HG03159 (cell line): ENCODE measurements around the gene PITHD1.
A peak's percentile ranks its signal among the peaks of the same experiment; 100 is the strongest.
"Not testable (repeated sequence)": the region's sequence is repeated elsewhere in the genome, so short reads cannot be mapped to it uniquely, and the experiment has no call there.

Experiments used
- ATAC-seq: cut with Tn5 transposase; IDR thresholded peaks from one replicate; pipeline ENCODE4 v1.9.1; 2021; ENCODE audit warnings: mild to moderate bottlenecking, moderate library complexity; ENCODE audit not compliant: unreplicated experiment

PITHD1 gene

DNA sequence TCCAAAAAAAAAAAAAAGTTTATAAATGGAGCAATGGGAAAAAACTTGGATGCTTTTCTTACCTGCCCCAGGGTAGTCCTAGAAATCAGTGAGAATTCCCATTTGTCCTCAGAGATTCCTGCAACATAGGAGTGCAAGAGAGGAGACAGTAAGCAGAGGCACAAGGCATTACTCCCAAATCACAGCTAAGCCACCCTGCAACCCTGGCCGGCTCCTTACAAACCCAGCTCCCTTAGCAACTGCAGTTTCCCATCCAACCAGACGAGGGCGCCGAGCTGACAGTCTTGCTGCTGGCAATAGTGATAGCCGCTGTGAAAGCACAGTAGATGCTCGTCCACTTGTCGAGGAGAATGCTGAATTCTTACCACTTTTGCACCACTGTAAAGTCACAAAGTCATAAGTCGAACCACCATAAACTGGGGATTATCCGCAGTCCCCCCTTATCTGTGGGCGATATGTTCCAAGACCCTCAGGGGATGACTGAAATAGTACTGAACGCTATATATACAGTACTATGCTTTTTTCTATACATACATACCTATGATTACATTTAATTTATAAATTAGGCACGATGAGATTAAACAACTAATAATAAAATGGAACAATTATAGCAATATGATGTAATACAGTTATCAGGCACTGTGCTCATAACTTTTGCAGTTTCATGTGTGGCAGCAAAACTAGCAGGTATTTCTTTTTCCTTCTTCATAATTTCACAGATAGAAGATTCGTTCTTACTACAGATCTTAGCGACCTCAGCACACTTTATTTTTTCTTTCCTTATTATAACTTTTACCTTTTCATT is 6.0 kb upstream of the PITHD1 start:
- ATAC-seq, result peak; percentile 62

- ATAC-seq, result no peak
Measured at GRCh38 chr1:23772854-23773242, 5.4 kb upstream of the PITHD1 start.

DNA sequence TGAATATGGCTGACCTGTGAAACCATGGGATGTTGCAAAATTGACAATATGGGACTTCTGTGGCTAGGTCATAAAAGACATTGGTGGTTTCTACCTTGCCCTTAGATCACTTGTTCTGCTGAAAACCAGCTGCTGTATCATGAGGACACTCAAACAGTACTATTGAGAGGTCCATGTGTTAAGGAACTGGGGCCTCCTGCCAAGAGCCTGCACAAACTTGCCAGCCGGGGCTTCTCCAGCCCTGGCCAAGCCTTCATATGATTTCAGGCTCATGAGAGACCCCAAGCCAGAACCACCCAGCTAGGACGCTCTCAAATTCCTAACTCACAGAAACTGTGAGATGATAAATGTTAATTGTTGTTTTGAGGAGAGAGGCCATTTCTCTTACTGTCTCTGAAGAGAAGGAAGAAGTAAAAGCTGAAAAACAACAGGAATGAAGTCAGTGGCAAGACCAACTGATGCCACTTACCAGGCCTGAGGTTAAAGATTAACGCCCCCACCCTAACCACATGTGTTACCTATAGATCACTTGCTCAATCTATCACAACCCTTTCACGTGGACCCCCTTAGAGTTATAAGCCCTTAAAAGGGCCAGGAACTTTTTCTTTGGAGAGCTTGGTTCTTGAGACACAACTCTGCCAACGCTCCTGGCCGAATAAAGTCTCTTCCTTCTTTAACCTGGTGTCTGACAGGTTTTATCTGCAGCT is 3.9 kb upstream of the PITHD1 start:
- ATAC-seq, result no peak

DNA sequence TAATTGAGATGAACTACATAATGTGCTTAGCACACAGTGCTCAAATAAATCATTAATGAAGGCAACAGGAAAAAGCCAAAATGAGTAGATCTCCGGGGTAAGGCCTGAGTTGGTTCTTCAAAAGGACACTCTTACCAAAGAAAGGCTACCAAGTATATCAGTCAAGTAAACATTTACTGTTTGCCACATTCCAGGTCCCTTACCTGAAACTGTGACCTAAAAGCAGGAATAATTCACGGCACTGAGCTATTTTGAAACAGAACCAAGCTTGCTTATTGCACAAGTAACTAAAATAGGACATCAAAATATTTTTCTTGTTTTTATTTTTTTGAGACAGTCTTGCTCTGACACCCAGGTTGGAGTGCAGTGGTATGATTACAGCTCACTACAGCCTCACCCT is 2.0 kb upstream of the PITHD1 start:
- ATAC-seq, result no peak

DNA sequence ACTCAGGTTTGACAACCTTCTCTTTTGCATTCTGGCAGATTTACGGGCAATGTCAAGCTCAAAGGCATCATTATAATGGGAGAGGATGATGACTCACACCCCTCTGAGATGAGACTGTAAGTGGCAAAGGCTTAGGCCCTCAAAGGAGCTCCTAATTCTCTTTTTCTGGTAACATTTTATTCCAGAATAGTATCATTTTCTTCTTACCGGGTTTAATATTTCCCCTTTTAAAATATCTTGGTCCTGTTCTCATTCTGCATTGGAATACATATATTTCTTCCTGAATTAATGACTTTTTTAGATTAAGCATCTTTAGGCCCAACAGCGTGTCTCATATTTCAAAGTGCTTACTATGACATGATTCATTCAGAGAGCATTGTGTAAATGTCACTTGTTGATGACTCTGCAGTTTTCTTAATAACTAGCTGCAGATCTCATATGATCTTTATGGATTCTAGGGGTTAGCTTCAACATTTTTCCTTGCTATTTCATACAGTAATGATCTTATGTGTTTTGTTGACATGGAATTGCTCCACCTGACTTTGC is 1.7 kb downstream of the PITHD1 start:
- ATAC-seq, result no peak

GRCh38 chr1:23783141-23783540 is 4.9 kb downstream of the PITHD1 start:
- not testable (repeated sequence) for ATAC-seq

- ATAC-seq, result no peak
Measured at GRCh38 chr1:23784846-23785245, 6.6 kb downstream of the PITHD1 start.

DNA sequence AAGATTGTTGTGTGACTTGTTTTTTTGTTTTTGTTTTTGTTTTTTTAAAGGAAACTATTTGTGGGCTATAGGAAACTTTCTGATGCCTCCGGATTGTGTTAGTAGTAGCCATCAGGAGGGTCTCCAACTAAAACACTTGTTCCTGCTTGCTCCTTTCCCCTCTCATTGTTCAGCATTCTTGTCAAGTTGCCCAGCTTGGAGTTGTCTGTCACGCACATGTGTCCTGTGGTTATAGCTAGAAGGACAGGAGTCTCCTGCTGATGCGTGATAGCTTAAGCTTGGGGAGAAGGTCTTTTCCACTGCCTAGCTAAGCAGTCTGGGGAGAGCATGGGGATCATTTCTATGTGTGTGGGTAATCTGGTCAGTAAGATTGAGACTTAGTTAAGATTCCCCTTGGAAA is 9.5 kb downstream of the PITHD1 start:
- no peak for ATAC-seq

- ATAC-seq, result no peak
Measured at GRCh38 chr1:23788695-23789094, 10.5 kb downstream of the PITHD1 start.

GRCh38 chr1:23790696-23791515 is 12.7 kb downstream of the PITHD1 start, which contains the start of gene LYPLA2:
Gene LYPLA2, plus strand, starts transcription at chr1:23791145. Its CDS starts 1,538 bp downstream, at chr1:23792683.
- ATAC-seq, result peak; percentile 65

- no peak for ATAC-seq
Measured at GRCh38 chr1:23791516-23792047, 13.4 kb downstream of the PITHD1 start.

DNA sequence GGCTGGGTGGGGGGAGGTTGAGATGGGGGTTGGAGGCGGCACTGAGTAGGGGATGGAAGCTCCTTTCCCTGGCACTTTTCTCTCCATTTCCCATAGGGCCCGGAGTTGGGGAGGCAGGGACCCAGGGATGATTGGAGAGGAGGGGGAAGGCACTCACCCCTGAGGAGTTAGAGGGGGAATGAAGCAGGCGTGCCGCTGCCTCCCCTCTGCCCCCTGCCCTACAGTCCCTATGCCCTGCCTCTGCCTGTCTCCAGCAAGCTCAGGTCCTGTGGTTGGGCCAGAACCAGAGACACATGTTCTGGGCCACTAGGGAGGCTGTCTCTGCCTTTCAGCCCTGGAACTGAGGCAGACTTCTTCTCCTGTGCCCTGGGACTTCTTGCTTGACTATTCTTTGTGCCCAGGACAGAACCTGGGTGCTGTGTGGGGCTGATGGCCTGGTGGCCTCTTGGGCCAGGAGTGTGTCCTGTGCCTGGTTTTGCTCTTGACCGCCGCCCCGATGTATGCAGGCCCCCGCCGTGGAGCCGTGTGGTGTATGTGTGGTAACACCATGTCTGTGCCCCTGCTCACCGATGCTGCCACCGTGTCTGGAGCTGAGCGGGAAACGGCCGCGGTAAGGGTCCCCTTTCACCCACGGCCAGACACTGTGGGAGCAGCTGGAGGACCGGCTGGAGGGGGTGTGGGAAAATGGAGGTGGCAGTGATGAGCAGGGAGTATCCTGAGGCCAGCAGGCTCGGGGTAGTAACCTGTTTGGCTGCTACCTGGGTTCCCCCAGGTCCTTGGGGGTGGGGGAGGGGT is 14.1 kb downstream of the PITHD1 start:
- no peak for ATAC-seq

- no peak for ATAC-seq
Measured at GRCh38 chr1:23793018-23793781, 15.0 kb downstream of the PITHD1 start.

DNA sequence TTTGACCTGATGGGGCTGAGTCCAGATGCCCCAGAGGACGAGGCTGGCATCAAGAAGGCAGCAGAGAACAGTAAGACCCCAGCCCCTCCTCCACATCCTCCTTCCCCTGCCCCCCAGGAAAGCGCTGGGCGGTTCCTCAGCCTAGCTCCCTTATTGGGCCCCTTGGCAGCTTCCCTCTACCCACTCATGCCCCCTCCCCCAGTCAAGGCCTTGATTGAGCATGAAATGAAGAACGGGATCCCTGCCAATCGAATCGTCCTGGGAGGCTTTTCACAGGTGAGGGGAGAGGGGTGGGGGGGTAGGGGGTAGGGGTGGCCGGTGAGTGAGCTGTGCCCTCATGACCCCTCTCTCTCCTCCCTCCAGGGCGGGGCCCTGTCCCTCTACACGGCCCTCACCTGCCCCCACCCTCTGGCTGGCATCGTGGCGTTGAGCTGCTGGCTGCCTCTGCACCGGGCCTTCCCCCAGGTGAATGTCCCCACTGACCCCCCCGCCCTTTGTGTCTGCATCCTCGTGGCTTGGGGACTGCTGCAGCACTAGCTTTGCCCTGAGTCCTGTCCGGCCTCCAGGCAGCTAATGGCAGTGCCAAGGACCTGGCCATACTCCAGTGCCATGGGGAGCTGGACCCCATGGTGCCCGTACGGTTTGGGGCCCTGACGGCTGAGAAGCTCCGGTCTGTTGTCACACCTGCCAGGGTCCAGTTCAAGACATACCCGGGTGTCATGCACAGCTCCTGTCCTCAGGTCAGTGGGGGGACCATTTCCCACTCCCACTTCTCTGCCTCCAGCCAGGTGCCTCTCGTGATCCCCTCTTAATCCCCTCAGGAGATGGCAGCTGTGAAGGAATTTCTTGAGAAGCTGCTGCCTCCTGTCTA is 15.9 kb downstream of the PITHD1 start:
- no peak for ATAC-seq

DNA sequence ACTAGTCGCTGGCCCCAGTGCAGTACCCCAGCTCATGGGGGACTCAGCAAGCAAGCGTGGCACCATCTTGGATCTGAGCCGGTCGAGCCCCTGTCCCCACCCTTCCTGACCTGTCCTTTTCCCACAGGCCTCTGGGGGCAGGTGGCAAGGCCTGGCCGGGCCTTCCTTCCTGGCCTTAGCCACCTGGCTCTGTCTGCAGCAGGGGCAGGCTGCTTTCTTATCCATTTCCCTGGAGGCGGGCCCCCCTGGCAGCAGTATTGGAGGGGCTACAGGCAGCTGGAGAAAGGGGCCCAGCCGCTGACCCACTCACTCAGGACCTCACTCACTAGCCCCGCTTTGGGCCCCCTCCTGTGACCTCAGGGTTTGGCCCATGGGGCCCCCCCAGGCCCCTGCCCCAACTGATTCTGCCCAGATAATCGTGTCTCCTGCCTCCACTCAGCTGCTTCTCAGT is 16.5 kb downstream of the PITHD1 start:
- not testable (repeated sequence) for ATAC-seq

DNA sequence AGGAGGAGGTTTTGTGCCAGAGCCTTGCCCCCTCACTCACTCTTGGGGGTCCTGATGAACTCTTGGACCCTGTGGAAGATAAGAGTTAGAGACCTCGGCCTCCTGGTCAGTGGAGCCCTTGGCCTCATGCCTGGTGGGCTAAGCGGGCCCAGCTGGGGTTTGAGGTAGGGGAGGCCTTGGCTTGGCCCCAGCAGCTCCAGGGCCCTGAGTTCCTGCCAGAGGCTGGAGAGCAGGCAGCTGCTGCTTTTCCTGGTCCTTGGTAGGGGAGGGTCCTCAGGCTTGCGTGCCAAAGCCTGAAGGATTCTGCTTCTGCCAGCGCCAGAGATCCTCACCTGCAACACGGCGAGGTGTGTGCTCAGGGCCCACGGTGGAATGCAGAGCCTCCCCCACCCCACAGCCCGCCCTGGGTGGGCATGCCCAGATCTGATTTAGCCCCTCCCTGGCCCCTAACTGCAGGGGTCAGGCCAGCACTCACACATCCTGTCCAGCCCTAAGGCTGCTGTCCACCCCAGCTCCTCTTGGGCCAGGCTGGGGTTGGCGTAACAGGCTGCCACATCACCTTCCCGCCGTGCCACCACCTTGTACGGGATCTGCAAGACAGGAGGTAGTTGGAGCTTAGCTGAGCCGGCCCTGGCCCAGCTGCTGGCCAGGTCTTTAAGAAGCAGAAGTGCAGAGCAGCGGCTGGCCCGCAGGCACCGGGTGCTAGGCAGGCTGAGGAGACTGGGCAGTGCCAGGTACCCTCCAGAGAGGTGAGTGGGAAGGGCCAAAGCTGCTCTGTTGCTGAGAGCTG is 17.7 kb downstream of the PITHD1 start:
- no peak for ATAC-seq

GRCh38 chr1:23796466-23797271 is 18.5 kb downstream of the PITHD1 start:
- no peak for ATAC-seq
